Thyroid gland (tissue), 4 donors: ENCODE results near the gene DLGAP1.

Experiments used
- CTCF ChIP-seq, 6 experiments: fragments of 200-600 bp in 3 of 6; fragments of 450-650 bp in 3 of 6; sonication (generic) in 3 of 6; IDR thresholded peaks; one replicate each; pipeline ENCODE4 v1.5.1; 2016 to 2019; ENCODE audit warnings: antibody characterized with exemption in 6 of 6, mild to moderate bottlenecking in 2 of 6, inconsistent platforms in 1 of 6, moderate library complexity in 1 of 6
- POLR2A ChIP-seq, 2 donors: fragments of 450-650 bp; IDR thresholded peaks; one replicate each; pipeline ENCODE4 v1.6.1; 2017; ENCODE audit warnings: antibody characterized with exemption in 2 of 2, mild to moderate bottlenecking in 2 of 2, moderate library complexity in 1 of 2

- TF ChIP-seq CTCF (IDR thresholded peaks at IDR 0.05) (no peak), POLR2A (IDR thresholded peaks at IDR 0.05) (no peak)
These were observed 566.0 kb downstream of the DLGAP1 start for GRCh38 chr18:3889121-3889520.
